IMR-90 (cell line): ENCODE results near the gene HNRNPR. TPM values are rescaled to one million over a fixed set of nuclear protein-coding genes. Genes with fewer than 3 reads are reported as not detected.

Experiments used
- ATAC-seq: fragments of 200-7000 bp; cut with Tn5 transposase; 2 replicates; pipeline ENCODE4 v1.9.1; 2020; ENCODE audit warnings: low read depth, mild to moderate bottlenecking, moderate library complexity
- BruUV-seq: library from RNA; stranded (reverse); fragments of 400-500 nt; replicated peaks from 2 replicates; lab custom pipeline; 2021; lab: Mats Ljungman, UMichigan
- CTCF ChIA-PET: fragments of 300-600 bp; formaldehyde crosslinking; extraction: SDS; loops from one replicate; lab custom pipeline; 2021; ENCODE audit warnings: antibody characterized with exemption; lab: Yijun Ruan, JAX
- POLR2A ChIA-PET: fragments of 300-600 bp; sonication (Branson Sonifier 250); formaldehyde crosslinking; loops from one replicate; lab custom pipeline; 2022; ENCODE audit warnings: antibody characterized with exemption; ENCODE audit not compliant: unreplicated experiment; lab: Charles Lee
- DNase-seq: peaks from one replicate; pipeline ENCODE4 v3.0.0; 2013
- H2AFZ ChIP-seq: replicated peaks from 2 replicates; pipeline ENCODE3; 2013; ENCODE audit warnings: low read length, mild to moderate bottlenecking; ENCODE audit not compliant: poor library complexity
- H2AK5ac ChIP-seq: 2 replicates; pipeline ENCODE4 v1.6.1; 2013; ENCODE audit warnings: low read depth, low read length, inconsistent platforms
- H2AK9ac ChIP-seq: replicated peaks from 2 replicates; pipeline ENCODE3; 2013; ENCODE audit warnings: mild to moderate bottlenecking, low read depth, low read length, moderate library complexity; ENCODE audit not compliant: poor library complexity
- H2BK120ac ChIP-seq: 2 replicates; pipeline ENCODE4 v1.6.1; 2013; ENCODE audit warnings: low read depth, low read length, inconsistent platforms
- H2BK15ac ChIP-seq: 3 replicates; pipeline ENCODE4 v1.6.1; 2013; ENCODE audit warnings: low read depth, low read length, inconsistent platforms
- H2BK20ac ChIP-seq: 2 replicates; pipeline ENCODE4 v1.6.1; 2013; ENCODE audit warnings: low read depth, mild to moderate bottlenecking, inconsistent platforms, low read length, moderate library complexity
- H2BK5ac ChIP-seq: 2 replicates; pipeline ENCODE4 v1.6.1; 2013; ENCODE audit warnings: mild to moderate bottlenecking, low read depth, low read length, inconsistent platforms; ENCODE audit not compliant: poor library complexity, severe bottlenecking
- H3K14ac ChIP-seq: replicated peaks from 2 replicates; pipeline ENCODE4 v1.6.1; 2013; ENCODE audit warnings: low read depth, low read length, inconsistent platforms
- H3K18ac ChIP-seq: 2 replicates; pipeline ENCODE4 v1.6.1; 2013; ENCODE audit warnings: low read depth, low read length, control low read depth
- H3K23ac ChIP-seq: 2 replicates; pipeline ENCODE4 v1.6.1; 2013; ENCODE audit warnings: low read depth, low read length, inconsistent platforms
- H3K27ac ChIP-seq: 2 replicates; pipeline ENCODE4 v1.5.1; 2013; ENCODE audit warnings: mild to moderate bottlenecking, control low read depth, low read length; ENCODE audit not compliant: insufficient read depth
- H3K27me3 ChIP-seq: 2 replicates; pipeline ENCODE4 v1.6.1; 2013; ENCODE audit warnings: low read length; ENCODE audit not compliant: control insufficient read depth, insufficient read depth
- H3K36me3 ChIP-seq: 2 replicates; pipeline ENCODE4 v1.6.1; 2013; ENCODE audit warnings: low read length, mixed read lengths; ENCODE audit not compliant: control insufficient read depth, insufficient read depth
- H3K4ac ChIP-seq: 2 replicates; pipeline ENCODE4 v1.6.1; 2013; ENCODE audit warnings: low read depth, low read length, inconsistent platforms
- H3K4me1 ChIP-seq: 2 replicates; pipeline ENCODE4 v1.6.1; 2013; ENCODE audit warnings: low read length, mixed read lengths; ENCODE audit not compliant: control insufficient read depth, insufficient read depth
- H3K4me2 ChIP-seq: 2 replicates; pipeline ENCODE4 v1.6.1; 2013; ENCODE audit warnings: low read depth, mild to moderate bottlenecking, control low read depth, low read length, moderate library complexity
- H3K4me3 ChIP-seq: 2 replicates; pipeline ENCODE4 v1.5.1; 2013; ENCODE audit warnings: low read depth, mild to moderate bottlenecking, control low read depth, low read length, moderate library complexity; ENCODE audit not compliant: insufficient read depth
- H3K56ac ChIP-seq: 2 replicates; pipeline ENCODE4 v1.6.1; 2013; ENCODE audit warnings: low read length, inconsistent platforms; ENCODE audit not compliant: insufficient read depth; ENCODE audit errors: extremely low read depth
- H3K79me1 ChIP-seq, 2 experiments: 2 replicates each; pipeline ENCODE4 v1.6.1; 2013; ENCODE audit warnings: low read length in 2 of 2, inconsistent platforms in 1 of 2, low read depth in 1 of 2
- H3K9ac ChIP-seq: 2 replicates; pipeline ENCODE4 v1.6.1; 2013; ENCODE audit warnings: low read depth, low read length, control low read depth
- H3K9me1 ChIP-seq: 2 replicates; pipeline ENCODE4 v1.6.1; 2013; ENCODE audit warnings: low read length, inconsistent platforms; ENCODE audit not compliant: insufficient read depth
- H3K9me3 ChIP-seq: 2 replicates; pipeline ENCODE4 v1.6.1; 2013; ENCODE audit warnings: low read length; ENCODE audit not compliant: control insufficient read depth, insufficient read depth
- H4K20me1 ChIP-seq: 2 replicates; pipeline ENCODE4 v1.6.1; 2013; ENCODE audit warnings: low read length, inconsistent platforms; ENCODE audit not compliant: insufficient read depth
- H4K5ac ChIP-seq: 2 replicates; pipeline ENCODE4 v1.6.1; 2013; ENCODE audit warnings: mild to moderate bottlenecking, low read depth, low read length, control low read depth
- H4K8ac ChIP-seq, 2 experiments: 2 replicates each; pipeline ENCODE4 v1.6.1; 2013; ENCODE audit warnings: low read depth in 2 of 2, low read length in 2 of 2, control low read depth in 1 of 2, inconsistent platforms in 1 of 2
- H4K91ac ChIP-seq: 2 replicates; pipeline ENCODE4 v1.6.1; 2013; ENCODE audit warnings: low read depth, low read length, inconsistent platforms; ENCODE audit not compliant: insufficient read depth
- BHLHE40 ChIP-seq: fragments of 150-350 bp; IDR thresholded peaks from 2 replicates; pipeline ENCODE4 v1.6.1; 2016; ENCODE audit warnings: mild to moderate bottlenecking, low read depth, low read length
- CEBPB ChIP-seq: IDR thresholded peaks from 2 replicates; pipeline ENCODE4 v1.6.1; 2012; ENCODE audit warnings: low read depth, low read length, improper control_type of control experiment
- CHD1 ChIP-seq: IDR thresholded peaks from 2 replicates; pipeline ENCODE4 v1.6.1; 2012; ENCODE audit warnings: low read depth, low read length, improper control_type of control experiment
- FOS ChIP-seq: fragments of 150-350 bp; IDR thresholded peaks from 2 replicates; pipeline ENCODE4 v1.6.1; 2016; ENCODE audit warnings: low read depth, low read length
- MAFK ChIP-seq: IDR thresholded peaks from 2 replicates; pipeline ENCODE4 v1.6.1; 2012; ENCODE audit warnings: low read depth, low read length, improper control_type of control experiment
- MXI1 ChIP-seq: IDR thresholded peaks from 2 replicates; pipeline ENCODE4 v1.6.1; 2012; ENCODE audit warnings: low read depth, mild to moderate bottlenecking, low read length, moderate library complexity, borderline replicate concordance
- POLR2A ChIP-seq: IDR thresholded peaks from 2 replicates; pipeline ENCODE4 v1.6.1; 2012; ENCODE audit warnings: mild to moderate bottlenecking, low read depth, low read length
- RAD21 ChIP-seq: IDR thresholded peaks from 2 replicates; pipeline ENCODE4 v1.6.1; 2012; ENCODE audit warnings: low read length, improper control_type of control experiment
- RFX5 ChIP-seq: IDR thresholded peaks from 2 replicates; pipeline ENCODE4 v1.8.0; 2012; ENCODE audit warnings: low read depth, mild to moderate bottlenecking, low read length, moderate library complexity
- SMC3 ChIP-seq: fragments of 150-350 bp; IDR thresholded peaks from 2 replicates; pipeline ENCODE4 v1.6.1; 2016; ENCODE audit warnings: low read depth, mild to moderate bottlenecking, antibody characterized with exemption, low read length, moderate library complexity
- WGBS, 2 experiments: methylation state at CpG; one replicate each; pipeline versions ENCODE4 v1.1.5 to v1.1.7; 2013; ENCODE audit warnings: missing lambda C conversion rate in 2 of 2; ENCODE audit not compliant: insufficient read length in 1 of 2; ENCODE audit errors: extremely low coverage in 2 of 2; 5-methylcytosine and 5-hydroxymethylcytosine counted together
- dilution Hi-C: fragments of 300-500 bp; cut with HindIII; formaldehyde crosslinking; loops from one replicate; pipeline ENCODE4 v1.14.3; 2018; ENCODE audit warnings: low sequenced_read_pairs; ENCODE audit not compliant: unreplicated experiment
- in situ Hi-C: fragments of 300-500 bp; cut with MboI; formaldehyde crosslinking; loops from 3 replicates; pipeline ENCODE4 v1.14.3; 2019; ENCODE audit warnings: low sequenced_read_pairs, inconsistent platforms, mixed read lengths
- intact Hi-C: fragments of 100-400 bp; cut with micrococcal nuclease; formaldehyde crosslinking; loops from 2 replicates; pipeline ENCODE4 v1.10.0; 2022
- polyA plus RNA-seq, 3 experiments: library from polyadenylated mRNA; depleted of rRNA; stranded (reverse); fragments of >200 nt; gene quantifications; 2 replicates each; pipeline ENCODE4 v1.2.3, GENCODE V29; 2012; ENCODE audit warnings: low replicate concordance in 1 of 3
- total RNA-seq: library from RNA; depleted of rRNA; stranded (reverse); fragments of >200 nt; gene quantifications from 2 replicates; pipeline ENCODE4 v1.2.3, GENCODE V29; 2012
- TF ChIP-seq, protein P1 (sequence below): fragments of 150-350 bp; IDR thresholded peaks from 2 replicates; pipeline ENCODE4 v1.6.1; 2016; ENCODE audit warnings: low read depth, mild to moderate bottlenecking, low read length, moderate library complexity, borderline replicate concordance
- TF ChIP-seq, protein P2 (sequence below): conservative IDR thresholded peaks from 2 replicates; pipeline ENCODE4 v1.5.1; 2012; ENCODE audit warnings: mild to moderate bottlenecking, low read depth, low read length, improper control_type of control experiment

Gene HNRNPR
- total and polyA plus RNA-seq, 2 of the 4 experiments (the other 2 are of a cell fraction) = 99.7 to 111 TPM

DNA sequence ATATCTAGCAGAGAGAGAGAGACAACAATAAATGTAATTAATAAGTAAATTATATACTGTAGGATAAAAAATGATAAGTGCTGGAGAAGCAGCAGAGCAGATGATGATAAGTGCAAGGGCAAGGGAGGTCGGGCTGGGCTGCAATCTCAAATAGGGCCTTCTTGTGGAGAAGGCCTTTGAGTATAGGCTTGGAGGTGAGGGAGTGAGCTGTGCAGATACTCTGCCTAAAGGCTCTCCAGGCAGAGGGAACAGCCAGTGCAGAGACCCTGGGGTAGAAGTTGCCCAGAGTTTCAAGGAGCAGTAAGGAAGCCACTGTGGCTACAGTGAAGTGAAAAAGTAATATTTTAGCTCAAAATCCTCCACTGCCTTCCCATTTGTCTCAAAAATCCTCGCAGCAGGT, 67.6 kb downstream of the HNRNPR start:
- POLR2A ChIA-PET = no interaction called here
- intact Hi-C loops = no loop called here
- CTCF ChIA-PET = interaction anchor here (0.7 kb wide), 1 partner anchor 100 kb away, joined by 5 read pairs; no protein-coding TSS in a partner anchor

More for the DNA sequence above, 67.6 kb downstream of the HNRNPR start:
- peaks cover 5% of the 10 kb centered on the region for H3K36me3 ChIP-seq
- H3K14ac ChIP-seq = 0 out of 2 replicates have a peak overlapping the region, but pooled peaks have one; percentile 2
- H2AK5ac ChIP-seq = 0 out of 2 replicates have a peak overlapping the region, but pooled peaks have one; percentile 43
- no peak overlapping the region for H3K27ac ChIP-seq
- no CpG with 5 or more reads among the region's 2 CpGs for WGBS, 2 experiments
- in situ Hi-C loops (loop anchor here (5.0 kb wide), 3 partner anchors 94 to 299 kb away; no protein-coding TSS in a partner anchor), dilution Hi-C loops (no loop called here)
- H2BK15ac ChIP-seq = no peak overlapping the region
- no peak overlapping the region for H2AK9ac ChIP-seq
- no peak overlapping the region for H2BK120ac ChIP-seq
- no peak overlapping the region for H4K8ac ChIP-seq
- no peak overlapping the region; the same call in 1 of the 2 replicates for H3K4ac ChIP-seq
- H3K4me1 ChIP-seq = no peaks in the 10 kb centered on the region; the same call in 1 of the 2 replicates
- H3K23ac ChIP-seq = no peak overlapping the region
- ATAC-seq (no peak), DNase-seq (no peak)
- H3K4me3 ChIP-seq = no peak overlapping the region
- no peak overlapping the region for H2BK20ac ChIP-seq
- no peak overlapping the region for H2AFZ ChIP-seq
- TF ChIP-seq RAD21 (no peak), RFX5 (no peak), POLR2A (no peak), MAFK (no peak), CEBPB (no peak), FOS (no peak), MXI1 (no peak), SMC3 (no peak), CHD1 (no peak), BHLHE40 (no peak)
- TF ChIP-seq, protein P1, sequence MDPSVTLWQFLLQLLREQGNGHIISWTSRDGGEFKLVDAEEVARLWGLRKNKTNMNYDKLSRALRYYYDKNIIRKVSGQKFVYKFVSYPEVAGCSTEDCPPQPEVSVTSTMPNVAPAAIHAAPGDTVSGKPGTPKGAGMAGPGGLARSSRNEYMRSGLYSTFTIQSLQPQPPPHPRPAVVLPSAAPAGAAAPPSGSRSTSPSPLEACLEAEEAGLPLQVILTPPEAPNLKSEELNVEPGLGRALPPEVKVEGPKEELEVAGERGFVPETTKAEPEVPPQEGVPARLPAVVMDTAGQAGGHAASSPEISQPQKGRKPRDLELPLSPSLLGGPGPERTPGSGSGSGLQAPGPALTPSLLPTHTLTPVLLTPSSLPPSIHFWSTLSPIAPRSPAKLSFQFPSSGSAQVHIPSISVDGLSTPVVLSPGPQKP = no peak
- TF ChIP-seq, protein P2, sequence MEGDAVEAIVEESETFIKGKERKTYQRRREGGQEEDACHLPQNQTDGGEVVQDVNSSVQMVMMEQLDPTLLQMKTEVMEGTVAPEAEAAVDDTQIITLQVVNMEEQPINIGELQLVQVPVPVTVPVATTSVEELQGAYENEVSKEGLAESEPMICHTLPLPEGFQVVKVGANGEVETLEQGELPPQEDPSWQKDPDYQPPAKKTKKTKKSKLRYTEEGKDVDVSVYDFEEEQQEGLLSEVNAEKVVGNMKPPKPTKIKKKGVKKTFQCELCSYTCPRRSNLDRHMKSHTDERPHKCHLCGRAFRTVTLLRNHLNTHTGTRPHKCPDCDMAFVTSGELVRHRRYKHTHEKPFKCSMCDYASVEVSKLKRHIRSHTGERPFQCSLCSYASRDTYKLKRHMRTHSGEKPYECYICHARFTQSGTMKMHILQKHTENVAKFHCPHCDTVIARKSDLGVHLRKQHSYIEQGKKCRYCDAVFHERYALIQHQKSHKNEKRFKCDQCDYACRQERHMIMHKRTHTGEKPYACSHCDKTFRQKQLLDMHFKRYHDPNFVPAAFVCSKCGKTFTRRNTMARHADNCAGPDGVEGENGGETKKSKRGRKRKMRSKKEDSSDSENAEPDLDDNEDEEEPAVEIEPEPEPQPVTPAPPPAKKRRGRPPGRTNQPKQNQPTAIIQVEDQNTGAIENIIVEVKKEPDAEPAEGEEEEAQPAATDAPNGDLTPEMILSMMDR = no peak
- H3K56ac ChIP-seq = no peak overlapping the region
- peaks cover 3 to 20% of the 10 kb centered on the region in 2 experiments; a peak in 3 of 4 replicates for H3K79me1 ChIP-seq
- no peak overlapping the region for H3K18ac ChIP-seq
- H3K9me3 ChIP-seq = no peaks in the 10 kb centered on the region
- peaks cover 10% of the 10 kb centered on the region for H3K9me1 ChIP-seq
- no peak overlapping the region for H4K91ac ChIP-seq
- H2BK5ac ChIP-seq = no peak overlapping the region
- no peak overlapping the region for H4K5ac ChIP-seq
- H4K20me1 ChIP-seq = no peaks in the 10 kb centered on the region
- no peak overlapping the region for H3K9ac ChIP-seq
- no peaks in the 10 kb centered on the region for H3K27me3 ChIP-seq
- no peak overlapping the region for H3K4me2 ChIP-seq
- no TSS peak for BruUV-seq
